ACC112 (cell line): ENCODE results near the gene FDXR.
"Not testable (repeated sequence)": the region's sequence is repeated elsewhere in the genome, so short reads cannot be mapped to it uniquely, and the experiment has no call there.

Experiments used
- H2AFZ ChIP-seq: fragments of 200-600 bp; sonication (generic); one replicate; pipeline ENCODE4 v1.6.0; 2017; ENCODE audit warnings: antibody characterized with exemption, low read length; ENCODE audit not compliant: unreplicated experiment
- H3K27ac ChIP-seq: fragments of 200-600 bp; sonication (generic); 2 replicates; pipeline ENCODE4 v1.5.1; 2014; ENCODE audit warnings: low read depth, mild to moderate bottlenecking, antibody characterized with exemption, low read length, moderate library complexity
- H3K27me3 ChIP-seq: fragments of 200-600 bp; sonication (generic); 2 replicates; pipeline ENCODE4 v1.6.1; 2014; ENCODE audit warnings: mild to moderate bottlenecking, antibody characterized with exemption, low read length, moderate library complexity, mixed read lengths; ENCODE audit not compliant: insufficient read depth
- H3K36me3 ChIP-seq: fragments of 200-600 bp; sonication (generic); 2 replicates; pipeline ENCODE4 v1.6.1; 2016; ENCODE audit warnings: mild to moderate bottlenecking, antibody characterized with exemption, low read length, moderate library complexity, mixed read lengths; ENCODE audit not compliant: insufficient read depth
- H3K4me1 ChIP-seq: fragments of 200-600 bp; sonication (generic); one replicate; pipeline ENCODE4 v1.6.1; 2016; ENCODE audit warnings: low read length, mixed read lengths; ENCODE audit not compliant: insufficient read depth, unreplicated experiment, control insufficient read depth
- H3K4me3 ChIP-seq: fragments of 200-600 bp; sonication (generic); 2 replicates; pipeline ENCODE4 v1.5.1; 2014; ENCODE audit warnings: mild to moderate bottlenecking, low read depth, low read length
- H3K79me2 ChIP-seq: fragments of 200-600 bp; sonication (generic); one replicate; pipeline ENCODE4 v1.6.0; 2016; ENCODE audit warnings: low read length; ENCODE audit not compliant: control insufficient read depth, unreplicated experiment, insufficient read depth

FDXR gene

DNA sequence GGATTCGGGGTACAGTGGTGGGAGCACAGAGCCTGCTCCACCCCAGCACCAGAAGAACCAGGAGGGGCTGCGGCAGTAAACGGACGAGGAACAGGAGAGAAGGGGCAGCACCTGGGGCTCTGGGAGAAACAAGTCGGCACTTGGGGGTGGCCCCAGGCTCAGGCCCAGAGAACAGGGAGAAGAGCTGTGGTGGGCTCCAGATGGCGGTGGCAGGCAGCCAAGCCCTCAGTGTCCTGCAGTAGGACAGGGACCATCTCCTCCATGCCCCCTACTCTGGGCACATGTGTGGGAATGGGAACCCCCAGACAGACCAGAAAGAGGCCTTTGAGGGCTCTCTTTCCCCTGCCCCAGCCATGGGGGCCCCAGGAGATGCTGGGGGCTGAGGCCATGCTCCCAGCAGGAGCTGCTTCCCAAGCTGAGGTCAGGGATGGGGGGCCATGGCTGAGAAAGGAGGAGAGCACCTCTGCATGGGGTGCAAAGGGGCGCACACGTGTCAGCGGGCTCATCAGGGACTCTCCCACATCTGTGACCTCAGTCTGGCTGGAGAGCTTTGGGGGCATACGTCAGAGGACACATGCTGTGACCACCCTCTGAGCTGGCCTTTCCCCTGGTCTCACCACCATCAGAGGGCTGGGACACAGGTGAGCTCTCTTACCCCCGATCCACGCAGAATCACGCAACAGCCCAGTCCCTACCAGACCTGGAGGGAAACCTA is 43.5 kb upstream of the FDXR start:
- Histone ChIP-seq H3K36me3 (no peaks in the 10 kb centered on the region), H3K27me3 (peaks cover 18% of the 10 kb centered on the region), H2AFZ (no peak overlapping the region), H3K27ac (no peak overlapping the region), H3K4me3 (no peak overlapping the region), H3K4me1 (no peaks in the 10 kb centered on the region), H3K79me2 (no peaks in the 10 kb centered on the region)

DNA sequence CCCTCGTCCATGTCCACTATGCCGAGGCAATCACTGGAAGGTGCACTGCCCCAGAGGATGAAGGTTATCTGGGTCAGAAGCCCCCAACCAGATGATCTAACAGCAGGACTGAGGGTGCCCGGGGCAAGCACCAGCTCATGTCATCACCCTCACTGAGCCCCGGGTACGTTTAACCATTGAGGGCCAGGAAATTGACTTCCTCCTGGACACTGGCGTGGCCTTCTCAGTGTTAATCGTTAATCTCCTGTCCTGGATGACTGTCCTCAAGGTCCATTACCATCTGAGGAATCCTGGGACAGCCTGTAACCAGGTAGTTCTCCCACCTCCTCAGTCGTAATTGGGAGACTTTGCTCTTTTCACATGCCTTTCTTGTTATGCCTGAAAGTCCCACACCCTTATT is 38.6 kb upstream of the FDXR start:
- not testable (repeated sequence) for H3K27me3 ChIP-seq, H3K36me3 ChIP-seq, H3K27ac ChIP-seq

DNA sequence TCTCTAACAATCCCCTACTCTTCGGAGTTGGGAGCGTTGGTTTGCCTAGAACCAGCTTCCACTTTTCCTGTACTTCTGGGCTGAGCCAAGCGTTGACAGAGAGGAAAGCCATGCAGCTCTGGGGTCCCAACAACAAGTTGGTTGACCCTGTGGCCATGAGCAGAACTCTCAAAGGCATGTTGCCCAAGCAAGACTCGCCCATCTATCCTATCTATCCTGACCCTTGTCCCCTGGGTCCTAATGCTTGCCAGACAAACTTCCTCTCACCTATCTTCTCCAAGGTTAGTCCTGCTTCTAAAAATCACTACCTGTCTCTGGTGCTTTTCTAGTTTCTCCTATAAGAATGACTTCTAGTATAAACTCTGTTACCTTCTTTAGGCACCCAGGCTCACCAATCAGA is 36.3 kb upstream of the FDXR start:
- not testable (repeated sequence) for H3K4me3 ChIP-seq

More for the DNA sequence above, 38.6 kb upstream of the FDXR start:
- not testable (repeated sequence) for H3K4me3 ChIP-seq, H2AFZ ChIP-seq, H3K79me2 ChIP-seq, H3K4me1 ChIP-seq

DNA sequence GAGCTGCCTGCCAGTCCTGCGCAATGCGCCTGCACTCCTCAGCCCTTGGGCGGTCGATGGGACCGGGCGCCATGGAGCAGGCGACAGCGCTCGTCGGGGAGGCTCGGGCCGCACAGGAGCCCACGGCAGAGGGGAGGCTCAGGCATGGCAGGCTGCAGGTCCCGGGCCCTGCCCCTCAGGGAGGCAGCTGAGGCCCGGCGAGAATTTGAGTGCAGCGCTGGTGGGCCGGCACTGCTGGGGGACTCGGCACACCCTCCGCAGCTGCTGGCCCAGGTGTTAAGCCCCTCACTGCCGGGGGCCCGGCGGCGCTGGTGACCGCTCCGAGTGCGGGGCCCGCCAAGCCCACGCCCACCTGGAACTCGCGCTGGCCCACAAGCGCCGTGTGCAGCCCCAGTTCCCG is 34.2 kb upstream of the FDXR start:
- no peak overlapping the region for H2AFZ ChIP-seq
- H3K4me3 ChIP-seq: no peak overlapping the region
- no peaks in the 10 kb centered on the region for H3K36me3 ChIP-seq
- H3K27me3 ChIP-seq: peaks cover 16% of the 10 kb centered on the region
- no peak overlapping the region for H3K27ac ChIP-seq
- H3K4me1 ChIP-seq: no peaks in the 10 kb centered on the region
- H3K79me2 ChIP-seq: no peaks in the 10 kb centered on the region

More for the DNA sequence above, 36.3 kb upstream of the FDXR start:
- not testable (repeated sequence) for H3K36me3 ChIP-seq, H3K4me1 ChIP-seq, H2AFZ ChIP-seq, H3K79me2 ChIP-seq, H3K27ac ChIP-seq
- H3K27me3 ChIP-seq: peaks cover 13% of the 10 kb centered on the region

DNA sequence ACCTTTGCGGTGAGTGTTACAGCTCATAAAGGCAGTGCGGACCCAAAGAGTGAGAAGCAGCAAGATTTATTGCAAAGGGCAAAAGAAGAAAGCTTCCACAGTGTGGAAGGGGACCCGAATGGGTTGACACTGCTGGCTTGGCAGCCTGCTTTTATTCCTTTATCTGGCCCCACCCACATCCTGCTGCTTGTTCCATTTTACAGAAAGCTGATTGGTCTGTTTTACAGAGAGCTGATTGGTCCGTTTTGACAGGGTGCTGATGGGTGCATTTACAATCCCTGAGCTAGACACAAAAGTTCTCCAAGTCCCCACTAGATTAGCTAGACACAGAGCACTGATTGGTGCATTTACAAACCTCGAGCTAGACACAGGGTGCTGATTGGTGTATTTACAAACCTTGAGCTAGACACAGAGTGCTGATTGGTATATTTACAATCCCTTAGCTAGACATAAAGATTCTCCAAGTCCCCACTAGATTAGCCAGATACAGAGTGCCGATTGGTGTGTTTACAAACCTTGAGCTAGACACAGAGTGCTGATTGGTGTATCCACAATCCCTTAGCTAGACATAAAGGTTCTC is 33.5 kb upstream of the FDXR start:
- H3K36me3 ChIP-seq, H3K4me3 ChIP-seq, H3K27ac ChIP-seq, H3K4me1 ChIP-seq, H3K79me2 ChIP-seq, H2AFZ ChIP-seq: not testable (repeated sequence)
- H3K27me3 ChIP-seq: peaks cover 16% of the 10 kb centered on the region

DNA sequence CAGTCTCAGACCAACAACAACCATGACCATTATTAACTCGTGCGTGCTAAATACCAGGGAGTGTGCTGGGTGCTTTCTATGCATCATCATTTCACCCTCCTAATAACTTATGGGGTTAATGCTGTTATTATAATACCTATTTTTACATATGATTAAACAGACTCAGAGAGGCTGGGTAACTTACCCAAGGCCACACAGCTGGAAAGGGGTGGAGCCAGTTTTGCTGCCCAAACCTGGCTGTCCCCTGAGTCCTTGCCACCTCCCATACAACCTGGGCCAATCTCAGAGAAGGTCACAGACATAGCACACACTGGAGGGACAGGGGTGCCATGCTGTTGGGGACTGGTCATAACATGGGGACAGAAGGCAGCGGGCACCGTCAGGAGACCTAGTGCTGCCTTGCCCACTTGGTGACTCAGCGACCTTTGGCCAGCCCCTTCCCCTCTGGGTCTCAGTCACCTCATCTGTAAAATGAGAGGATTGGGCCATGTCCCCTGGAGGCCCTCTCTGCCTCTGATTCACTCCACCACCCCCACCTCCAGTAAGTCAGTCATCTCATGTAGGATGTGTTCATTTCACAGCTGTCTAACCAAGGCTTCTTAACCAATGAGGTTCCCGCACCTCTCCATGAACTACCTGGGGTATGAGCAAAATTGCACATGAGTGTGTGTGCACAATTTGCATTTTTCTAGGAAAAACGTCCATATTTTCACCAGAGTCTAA is 32.1 kb upstream of the FDXR start:
- no peak overlapping the region for H3K27ac ChIP-seq
- no peak overlapping the region for H2AFZ ChIP-seq
- H3K4me3 ChIP-seq: no peak overlapping the region
- H3K4me1 ChIP-seq: no peaks in the 10 kb centered on the region
- peaks cover 16% of the 10 kb centered on the region for H3K27me3 ChIP-seq
- no peaks in the 10 kb centered on the region for H3K79me2 ChIP-seq
- no peaks in the 10 kb centered on the region for H3K36me3 ChIP-seq

DNA sequence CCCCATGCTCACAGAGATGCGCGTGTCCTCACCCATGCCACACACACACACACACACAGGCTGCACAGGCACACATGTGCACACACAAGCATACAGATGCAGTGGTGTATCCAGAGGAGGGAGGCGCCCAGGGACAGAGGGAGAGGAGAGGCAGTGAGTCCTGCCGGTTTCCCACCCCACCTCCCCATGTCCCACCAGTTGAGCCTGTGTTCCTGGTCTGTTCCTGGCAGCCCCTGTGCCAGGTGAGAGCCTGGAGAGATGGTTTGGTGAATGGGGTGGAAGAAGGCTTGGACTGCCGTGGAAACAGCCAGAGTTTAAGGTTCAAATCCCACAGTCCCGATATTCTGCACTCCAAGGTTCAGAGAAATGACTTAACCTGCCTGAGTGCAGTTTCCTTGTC is 30.9 kb upstream of the FDXR start:
- H3K36me3 ChIP-seq: no peaks in the 10 kb centered on the region
- H3K4me3 ChIP-seq: no peak overlapping the region
- H3K27me3 ChIP-seq: peaks cover 14% of the 10 kb centered on the region
- H3K27ac ChIP-seq: no peak overlapping the region
- no peaks in the 10 kb centered on the region for H3K4me1 ChIP-seq
- no peak overlapping the region for H2AFZ ChIP-seq
- no peaks in the 10 kb centered on the region for H3K79me2 ChIP-seq

DNA sequence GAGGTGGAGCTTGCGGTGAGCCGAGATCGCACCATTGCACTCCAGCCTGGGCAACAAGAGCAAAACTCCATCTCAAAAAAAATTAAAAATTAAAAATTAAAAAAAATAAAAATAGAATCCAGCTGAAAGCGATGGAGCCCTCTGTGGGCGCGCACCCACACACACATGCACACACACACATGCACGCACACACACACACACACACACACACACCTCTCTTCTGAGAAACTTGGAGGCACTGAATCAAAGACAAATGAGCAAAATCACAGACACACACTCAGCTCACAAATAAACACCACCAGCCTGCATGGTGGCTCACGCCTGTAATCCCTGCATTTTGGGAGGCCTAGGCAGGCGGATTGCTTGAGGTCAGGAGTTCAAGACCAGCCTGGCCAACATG is 30.2 kb upstream of the FDXR start:
- H2AFZ ChIP-seq: no peak overlapping the region
- H3K36me3 ChIP-seq: no peaks in the 10 kb centered on the region
- H3K4me1 ChIP-seq: no peaks in the 10 kb centered on the region
- H3K27ac ChIP-seq: no peak overlapping the region
- H3K4me3 ChIP-seq: no peak overlapping the region
- H3K27me3 ChIP-seq: peaks cover 14% of the 10 kb centered on the region
- no peaks in the 10 kb centered on the region for H3K79me2 ChIP-seq

DNA sequence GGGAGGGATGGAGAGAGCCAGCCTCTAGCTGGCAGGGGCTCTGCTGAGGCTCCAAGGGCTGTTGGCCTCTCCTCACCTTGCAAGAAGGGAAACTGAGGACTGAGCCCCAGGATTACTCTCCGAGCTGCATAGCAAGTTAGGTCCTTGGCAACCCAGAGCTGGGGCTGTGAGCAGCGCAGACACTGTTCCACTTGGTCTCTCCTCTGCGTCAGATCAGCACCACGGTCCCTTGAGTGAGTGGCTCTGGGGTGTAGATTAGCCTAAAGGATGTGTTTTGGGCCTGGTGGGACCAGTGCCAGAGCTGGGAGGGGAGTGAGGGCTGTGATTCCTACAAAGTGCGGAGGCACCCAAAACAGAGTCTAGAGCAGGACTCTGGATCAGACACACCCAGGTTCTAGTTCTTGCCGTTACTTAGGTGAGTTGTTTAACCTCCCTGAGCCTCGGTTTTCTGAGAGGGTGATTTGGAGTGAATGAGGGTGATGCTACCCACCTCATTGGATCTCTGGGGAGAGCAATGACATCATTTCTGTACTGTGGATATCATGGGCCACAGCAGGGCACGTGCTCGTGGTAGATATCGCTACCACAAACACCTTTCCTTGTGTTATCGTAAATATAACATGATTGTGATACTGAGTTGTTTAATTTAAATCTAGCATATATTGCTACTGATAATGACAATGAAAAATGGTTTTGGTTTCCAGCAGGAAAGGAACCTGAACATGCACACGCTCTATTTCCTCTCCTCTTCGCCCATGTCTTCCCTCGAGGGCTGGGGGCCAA is 28.8 kb upstream of the FDXR start:
- H3K27me3 ChIP-seq: peaks cover 18% of the 10 kb centered on the region

DNA sequence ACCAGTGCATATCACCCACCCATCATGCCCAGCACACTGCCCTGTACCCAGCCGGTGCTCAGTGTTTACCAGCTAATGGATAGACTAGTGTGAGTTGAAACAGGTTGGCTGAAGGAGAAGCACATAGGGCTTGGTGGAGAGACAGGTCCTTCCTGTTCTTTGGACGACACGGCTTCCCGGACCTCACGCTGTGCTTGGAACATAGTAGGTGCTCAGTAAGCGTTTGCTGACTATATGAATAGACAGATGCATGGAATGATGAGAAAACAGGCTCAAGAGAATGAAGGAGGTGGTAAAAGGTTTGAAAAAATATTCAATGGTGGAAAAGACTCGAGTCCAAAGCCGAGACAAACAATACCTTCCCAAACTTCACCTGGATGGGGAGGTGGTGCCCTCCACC is 27.4 kb upstream of the FDXR start:
- H3K36me3 ChIP-seq: no peaks in the 10 kb centered on the region
- no peak overlapping the region for H2AFZ ChIP-seq
- no peak overlapping the region for H3K4me3 ChIP-seq
- no peaks in the 10 kb centered on the region for H3K79me2 ChIP-seq
- H3K4me1 ChIP-seq: no peaks in the 10 kb centered on the region
- no peak overlapping the region for H3K27ac ChIP-seq
- H3K27me3 ChIP-seq: peaks cover 29% of the 10 kb centered on the region

More for the DNA sequence above, 28.8 kb upstream of the FDXR start:
- Histone ChIP-seq H3K4me1 (no peaks in the 10 kb centered on the region), H3K79me2 (no peaks in the 10 kb centered on the region), H2AFZ (no peak overlapping the region), H3K4me3 (no peak overlapping the region), H3K36me3 (no peaks in the 10 kb centered on the region), H3K27ac (no peak overlapping the region)
